Nephron (organoid): ENCODE results near the gene TIMP3.

Experiments
- H3K27ac Mint-ChIP-seq, 3 experiments: 2 replicates each; pipeline ENCODE4 v1.8.0; 2020; ENCODE audit warnings: mixed read lengths in 3 of 3, mild to moderate bottlenecking in 2 of 3, moderate library complexity in 1 of 3
- H3K27me3 Mint-ChIP-seq: 2 replicates; pipeline ENCODE4 v1.8.0; 2021; ENCODE audit warnings: low read depth, mild to moderate bottlenecking, moderate library complexity, mixed read lengths
- H3K36me3 Mint-ChIP-seq: 2 replicates; pipeline ENCODE4 v1.8.0; 2020; ENCODE audit warnings: low read depth, mixed read lengths
- H3K4me1 Mint-ChIP-seq: 2 replicates; pipeline ENCODE4 v1.8.0; 2020; ENCODE audit warnings: mixed read lengths
- H3K4me3 Mint-ChIP-seq, 3 experiments: 2 replicates each; pipeline ENCODE4 v1.8.0; 2020; ENCODE audit warnings: mild to moderate bottlenecking in 3 of 3, mixed read lengths in 3 of 3, moderate library complexity in 2 of 3
- H3K9me3 Mint-ChIP-seq: 2 replicates; pipeline ENCODE4 v1.8.0; 2020; ENCODE audit warnings: mixed read lengths
- CTCF ChIP-seq, 3 experiments: fragments of 200-600 bp; sonication (generic); IDR thresholded peaks; one replicate each; pipeline ENCODE4 v1.5.0; 2021; ENCODE audit warnings: antibody characterized with exemption in 3 of 3; ENCODE audit not compliant: unreplicated experiment in 3 of 3

Gene TIMP3

GRCh38 chr22:32837803-32838202, 36.3 kb downstream of the TIMP3 start:
- Mint-ChIP-seq H3K9me3 (no peaks in the 10 kb centered on the region), H3K27me3 (no peaks in the 10 kb centered on the region), H3K27ac (peak overlapping the region; percentile 91 to 95 (median 95)), H3K4me1 (peaks cover 73% of the 10 kb centered on the region), H3K4me3 (peak overlapping the region; percentile 1 to 14 (median 6)), H3K36me3 (no peaks in the 10 kb centered on the region)
- no peak for TF ChIP-seq CTCF (IDR thresholded peaks at IDR 0.05; ENCODE audit: unreplicated experiment in 3 of 3)

- peaks cover 81% of the 10 kb centered on the region for H3K4me1 Mint-ChIP-seq
- H3K9me3 Mint-ChIP-seq, result no peaks in the 10 kb centered on the region
- H3K27me3 Mint-ChIP-seq, result no peaks in the 10 kb centered on the region
- H3K27ac Mint-ChIP-seq, result peak overlapping the region; percentile 88 to 95 (median 91)
- no peak for TF ChIP-seq CTCF (IDR thresholded peaks at IDR 0.05; ENCODE audit: unreplicated experiment in 3 of 3)
- H3K36me3 Mint-ChIP-seq, result peaks cover 4% of the 10 kb centered on the region
- peak overlapping the region; percentile 18 to 68 (median 54) for H3K4me3 Mint-ChIP-seq
These were observed 38.5 kb downstream of the TIMP3 start for GRCh38 chr22:32839831-32840584.

GRCh38 chr22:32841175-32841574, 39.7 kb downstream of the TIMP3 start:
- Mint-ChIP-seq H3K9me3 (no peaks in the 10 kb centered on the region), H3K4me3 (peak overlapping the region; percentile 2 to 48 (median 44)), H3K36me3 (peaks cover 4% of the 10 kb centered on the region), H3K4me1 (peaks cover 76% of the 10 kb centered on the region), H3K27ac (peak overlapping the region; percentile 88 to 95 (median 91)), H3K27me3 (no peaks in the 10 kb centered on the region)
- no peak for TF ChIP-seq CTCF (IDR thresholded peaks at IDR 0.05; ENCODE audit: unreplicated experiment in 3 of 3)

- Mint-ChIP-seq H3K4me1 (peaks cover 85% of the 10 kb centered on the region), H3K27me3 (no peaks in the 10 kb centered on the region), H3K9me3 (no peaks in the 10 kb centered on the region), H3K36me3 (peaks cover 4% of the 10 kb centered on the region), H3K4me3 (no peak overlapping the region), H3K27ac (peak overlapping the region in 2 of 3 experiments; percentile 11 to 95)
- TF ChIP-seq CTCF (IDR thresholded peaks at IDR 0.05; ENCODE audit: unreplicated experiment in 3 of 3), result no peak
These were observed 41.0 kb downstream of the TIMP3 start for GRCh38 chr22:32842486-32842885.

GRCh38 chr22:32843300-32843699, 41.8 kb downstream of the TIMP3 start:
- Mint-ChIP-seq H3K4me3 (no peak overlapping the region), H3K9me3 (no peaks in the 10 kb centered on the region), H3K27ac (peak overlapping the region in 2 of 3 experiments; percentile 30 to 95), H3K36me3 (peaks cover 4% of the 10 kb centered on the region), H3K4me1 (peaks cover 85% of the 10 kb centered on the region), H3K27me3 (no peaks in the 10 kb centered on the region)
- no peak for TF ChIP-seq CTCF (IDR thresholded peaks at IDR 0.05; ENCODE audit: unreplicated experiment in 3 of 3)

GRCh38 chr22:32844251-32844650, 42.7 kb downstream of the TIMP3 start:
- H3K36me3 Mint-ChIP-seq, result peaks cover 4% of the 10 kb centered on the region
- peaks cover 84% of the 10 kb centered on the region for H3K4me1 Mint-ChIP-seq
- TF ChIP-seq CTCF (IDR thresholded peaks at IDR 0.05; ENCODE audit: unreplicated experiment in 3 of 3), result no peak
- H3K4me3 Mint-ChIP-seq, result no peak overlapping the region
- peak overlapping the region in 2 of 3 experiments; percentile 1 to 95 for H3K27ac Mint-ChIP-seq
- H3K9me3 Mint-ChIP-seq, result no peaks in the 10 kb centered on the region
- no peaks in the 10 kb centered on the region for H3K27me3 Mint-ChIP-seq
